ENCODE data around the gene ACTL10.

GRCh38 chr20:33664085-33664761, 2.5 kb upstream of the ACTL10 start:
- TF ChIP-seq CTCF (IDR thresholded peaks at IDR 0.05): no peak
- no peak for TF ChIP-seq EZH2 (IDR thresholded peaks at IDR 0.05; ENCODE audit: borderline replicate concordance, insufficient read depth, low read depth, low read length, poor library complexity, severe bottlenecking)
